ENCODE results near the gene LHX2. TPM values are rescaled to one million over a fixed set of nuclear protein-coding genes. Genes with fewer than 3 reads are reported as not detected.

Gene LHX2
- total and polyA plus RNA-seq, 8 donors, result 0.18 TPM; not detected in 7

- H3K9me3 ChIP-seq, result peaks cover 0 to 10% (median 3%) of the 10 kb centered on the region in 4 donors
- no peaks in the 10 kb centered on the region for H3K36me3 ChIP-seq
- DNase-seq, result no peak
- peaks cover 0 to 32% (median 0%) of the 10 kb centered on the region in 3 donors for H3K27me3 ChIP-seq
- no peak overlapping the region for H3K27ac ChIP-seq
- no peak overlapping the region for H3K4me3 ChIP-seq
- intact Hi-C loops (cut with DNase I; ENCODE audit: low total_unique reads), result no loop called here
- TF ChIP-seq POLR2AphosphoS5 (IDR thresholded peaks at IDR 0.05), result no peak
- TF ChIP-seq POLR2A (IDR thresholded peaks at IDR 0.05), result no peak
- no peak for TF ChIP-seq EP300 (IDR thresholded peaks at IDR 0.05)
- TF ChIP-seq CTCF (IDR thresholded peaks at IDR 0.05), result no peak
- 53 to 70% (median 60%) methylated on average over 1 of the region's 1 CpG for WGBS, 5 donors
- H3K4me1 ChIP-seq, result no peaks in the 10 kb centered on the region
Observed at GRCh38 chr9:124074746-124075145, 63.2 kb downstream of the LHX2 start.

GRCh38 chr9:124075761-124076160 lies 64.2 kb downstream of the LHX2 start:
- WGBS, 5 donors, result 76 to 92% (median 86%) methylated on average over 3 of the region's 3 CpGs
- peaks cover 0 to 26% (median 0%) of the 10 kb centered on the region in 3 donors for H3K27me3 ChIP-seq

GRCh38 chr9:124077915-124078572 lies 66.5 kb downstream of the LHX2 start:
- Histone ChIP-seq H3K36me3 (no peaks in the 10 kb centered on the region), H3K27ac (no peak overlapping the region), H3K4me1 (no peaks in the 10 kb centered on the region), H3K27me3 (peaks cover 0 to 14% (median 0%) of the 10 kb centered on the region in 3 donors), H3K9me3 (no peaks in the 10 kb centered on the region), H3K4me3 (no peak overlapping the region)
- 65 to 81% (median 78%) methylated on average over 3 of the region's 3 CpGs for WGBS, 5 donors
- no peak for DNase-seq
- intact Hi-C loops (cut with DNase I; ENCODE audit: low total_unique reads), result no loop called here
- no peak for TF ChIP-seq POLR2AphosphoS5 (IDR thresholded peaks at IDR 0.05)
- TF ChIP-seq POLR2A (IDR thresholded peaks at IDR 0.05), result no peak
- TF ChIP-seq CTCF (IDR thresholded peaks at IDR 0.05), result no peak
- TF ChIP-seq EP300 (IDR thresholded peaks at IDR 0.05), result no peak

More at GRCh38 chr9:124075761-124076160, 64.2 kb downstream of the LHX2 start:
- intact Hi-C loops (cut with DNase I; ENCODE audit: low total_unique reads), result no loop called here
- H3K36me3 ChIP-seq, result no peaks in the 10 kb centered on the region
- no peak for TF ChIP-seq CTCF (IDR thresholded peaks at IDR 0.05)
- no peak for TF ChIP-seq POLR2A (IDR thresholded peaks at IDR 0.05)
- TF ChIP-seq EP300 (IDR thresholded peaks at IDR 0.05), result no peak
- no peak for TF ChIP-seq POLR2AphosphoS5 (IDR thresholded peaks at IDR 0.05)
- no peak overlapping the region for H3K4me3 ChIP-seq
- no peak for DNase-seq
- no peak overlapping the region for H3K27ac ChIP-seq
- no peaks in the 10 kb centered on the region for H3K4me1 ChIP-seq
- H3K9me3 ChIP-seq, result peaks cover 0 to 6% (median 2%) of the 10 kb centered on the region in 4 donors

GRCh38 chr9:124078641-124079040 lies 67.1 kb downstream of the LHX2 start:
- no peak for DNase-seq

More at GRCh38 chr9:124078641-124079040, 67.1 kb downstream of the LHX2 start:
- Histone ChIP-seq H3K9me3 (no peaks in the 10 kb centered on the region), H3K27ac (no peak overlapping the region), H3K27me3 (peaks cover 0 to 14% (median 0%) of the 10 kb centered on the region in 3 donors), H3K4me3 (no peak overlapping the region), H3K36me3 (no peaks in the 10 kb centered on the region), H3K4me1 (no peaks in the 10 kb centered on the region)
- intact Hi-C loops (cut with DNase I; ENCODE audit: low total_unique reads), result no loop called here
- no peak for TF ChIP-seq EP300 (IDR thresholded peaks at IDR 0.05)
- no peak for TF ChIP-seq CTCF (IDR thresholded peaks at IDR 0.05)
- no peak for TF ChIP-seq POLR2AphosphoS5 (IDR thresholded peaks at IDR 0.05)
- no peak for TF ChIP-seq POLR2A (IDR thresholded peaks at IDR 0.05)
- whole genome bisulfite sequencing, 5 donors, result 68 to 78% (median 72%) methylated on average over 4 of the region's 4 CpGs
